HG03064 (cell line): Measurements from ENCODE around the gene RNPEP.
"Not testable (repeated sequence)": the region's sequence is repeated elsewhere in the genome, so short reads cannot be mapped to it uniquely, and the experiment has no call there.

Source experiments
- ATAC-seq: cut with Tn5 transposase; IDR thresholded peaks from one replicate; pipeline ENCODE4 v1.9.1; 2021; ENCODE audit warnings: low read depth; ENCODE audit not compliant: unreplicated experiment

Gene RNPEP

DNA sequence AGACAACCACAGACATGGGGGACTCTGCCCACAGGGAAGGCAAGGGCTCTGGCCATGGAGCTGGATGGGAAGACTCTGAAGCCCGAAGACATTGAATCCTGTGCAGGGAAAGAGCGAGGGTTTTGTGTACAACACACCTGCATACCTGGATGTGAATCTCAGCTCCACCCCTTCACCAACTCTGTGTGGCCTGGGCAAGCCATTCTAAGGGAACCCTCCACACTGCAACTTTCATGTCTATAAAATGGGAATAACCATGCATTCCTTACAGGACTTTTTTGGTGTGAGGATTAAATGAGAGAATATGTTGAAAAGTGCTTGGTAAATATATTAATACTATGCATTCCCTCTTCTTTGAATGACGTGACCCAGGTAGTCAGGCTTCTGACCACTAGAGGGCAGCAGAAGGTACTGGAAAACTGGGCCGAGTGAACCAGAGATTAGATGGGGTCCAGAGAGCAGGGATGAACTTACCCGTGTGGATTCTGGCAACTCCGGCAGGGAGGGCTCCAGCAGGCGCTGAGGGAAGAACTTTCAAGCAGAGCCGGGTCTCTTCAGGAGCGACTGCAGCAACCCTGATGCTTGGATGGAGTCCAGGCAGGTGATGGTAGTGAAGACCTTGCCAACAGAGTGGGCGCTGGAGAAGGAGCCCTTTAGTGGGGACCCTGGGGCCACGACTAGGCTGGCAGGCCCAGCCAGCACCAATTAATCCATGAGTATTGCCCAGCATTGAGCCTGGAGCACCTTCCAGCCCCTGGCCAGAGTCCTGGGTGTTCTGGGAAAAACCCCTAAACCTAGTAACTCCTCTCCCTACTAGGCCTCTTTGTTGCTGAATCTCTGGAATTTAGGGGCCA, 27.1 kb downstream of the RNPEP start:
- no peak for ATAC-seq

DNA sequence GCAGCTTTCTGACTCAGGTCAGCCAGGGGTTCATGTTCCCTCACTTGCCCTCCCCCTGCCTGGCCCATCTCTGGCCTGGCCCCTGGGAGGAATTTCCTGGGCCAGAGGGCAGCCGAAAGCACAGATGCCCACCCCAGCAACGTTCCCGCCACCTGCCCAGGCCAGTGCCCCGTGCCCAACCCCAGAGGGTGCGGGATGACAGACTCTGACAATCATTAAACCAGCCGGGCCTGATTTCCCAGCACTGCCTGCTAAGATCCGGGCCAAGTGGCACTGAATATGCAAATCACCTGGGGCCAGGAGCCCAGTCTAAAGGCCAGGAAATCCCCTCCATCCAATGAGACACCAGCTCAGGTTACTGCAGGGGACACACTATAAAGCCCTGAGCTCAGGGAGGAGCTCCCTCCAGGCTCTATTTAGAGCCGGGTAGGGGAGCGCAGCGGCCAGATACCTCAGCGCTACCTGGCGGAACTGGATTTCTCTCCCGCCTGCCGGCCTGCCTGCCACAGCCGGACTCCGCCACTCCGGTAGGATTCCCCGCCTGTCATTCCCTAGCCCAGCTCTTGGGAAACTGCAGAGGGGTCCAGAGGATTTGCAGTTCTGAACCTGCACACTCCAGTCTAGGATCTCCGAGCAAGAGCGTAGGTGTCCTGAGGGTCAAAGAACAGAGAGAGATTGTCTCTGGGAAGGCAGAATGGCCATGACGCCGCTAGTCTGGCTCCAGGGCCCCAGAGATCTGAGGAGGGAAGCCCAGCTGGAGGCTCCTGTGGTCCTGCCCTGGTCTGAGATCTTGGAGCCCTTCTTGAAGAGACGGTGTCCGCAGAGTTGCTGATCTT, 27.9 kb downstream of the RNPEP start, which contains the start of gene ELF3:
Gene ELF3 (plus strand): TSS at position 408 of the 836 bp plus-strand sequence. CDS start 550 bp downstream, outside the sequence.
- ATAC-seq = no peak

DNA sequence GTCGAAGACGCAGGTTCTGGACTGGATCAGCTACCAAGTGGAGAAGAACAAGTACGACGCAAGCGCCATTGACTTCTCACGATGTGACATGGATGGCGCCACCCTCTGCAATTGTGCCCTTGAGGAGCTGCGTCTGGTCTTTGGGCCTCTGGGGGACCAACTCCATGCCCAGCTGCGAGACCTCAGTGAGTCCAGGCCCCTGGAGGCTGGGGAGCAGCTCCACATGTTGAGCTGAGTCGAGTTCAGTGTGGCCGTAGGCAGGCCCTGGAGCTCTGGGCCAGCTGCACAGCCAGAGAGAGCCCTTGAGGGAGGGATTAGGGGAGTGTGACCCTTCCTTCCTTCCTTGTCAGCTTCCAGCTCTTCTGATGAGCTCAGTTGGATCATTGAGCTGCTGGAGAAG, 29.5 kb downstream of the RNPEP start:
- no peak for ATAC-seq

DNA sequence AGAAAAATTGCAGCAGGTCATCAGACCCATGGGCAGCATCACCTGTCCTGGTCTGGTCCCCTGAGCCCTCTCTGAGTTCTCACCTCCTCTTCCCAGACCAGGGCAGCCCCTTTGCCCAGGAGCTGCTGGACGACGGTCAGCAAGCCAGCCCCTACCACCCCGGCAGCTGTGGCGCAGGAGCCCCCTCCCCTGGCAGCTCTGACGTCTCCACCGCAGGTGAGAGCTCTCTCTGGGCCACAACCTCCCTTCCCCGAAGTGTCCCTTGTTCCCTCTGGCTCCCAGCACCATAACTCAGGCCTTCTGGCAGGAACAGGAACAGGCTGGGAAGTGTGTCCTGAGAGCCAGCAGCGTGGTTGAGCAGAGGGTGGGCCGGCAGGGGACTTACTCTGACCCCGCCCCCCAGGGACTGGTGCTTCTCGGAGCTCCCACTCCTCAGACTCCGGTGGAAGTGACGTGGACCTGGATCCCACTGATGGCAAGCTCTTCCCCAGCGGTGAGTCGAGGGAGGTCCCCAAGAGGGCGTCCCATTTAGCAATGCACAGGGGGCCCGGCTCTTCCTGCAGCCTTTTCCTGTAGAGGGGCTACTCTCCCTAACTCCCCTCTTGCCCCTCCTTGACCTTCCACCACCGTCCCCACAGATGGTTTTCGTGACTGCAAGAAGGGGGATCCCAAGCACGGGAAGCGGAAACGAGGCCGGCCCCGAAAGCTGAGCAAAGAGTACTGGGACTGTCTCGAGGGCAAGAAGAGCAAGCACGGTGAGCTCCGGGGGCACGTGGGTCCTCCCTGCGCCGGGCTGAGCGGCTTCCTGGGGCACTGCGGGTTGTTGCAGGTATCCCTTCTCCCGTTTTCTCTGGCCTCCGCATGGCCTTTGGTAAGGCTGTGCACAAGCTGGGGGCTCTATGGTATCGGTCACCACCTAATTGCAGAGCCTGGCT, 30.4 kb downstream of the RNPEP start:
- ATAC-seq = no peak

DNA sequence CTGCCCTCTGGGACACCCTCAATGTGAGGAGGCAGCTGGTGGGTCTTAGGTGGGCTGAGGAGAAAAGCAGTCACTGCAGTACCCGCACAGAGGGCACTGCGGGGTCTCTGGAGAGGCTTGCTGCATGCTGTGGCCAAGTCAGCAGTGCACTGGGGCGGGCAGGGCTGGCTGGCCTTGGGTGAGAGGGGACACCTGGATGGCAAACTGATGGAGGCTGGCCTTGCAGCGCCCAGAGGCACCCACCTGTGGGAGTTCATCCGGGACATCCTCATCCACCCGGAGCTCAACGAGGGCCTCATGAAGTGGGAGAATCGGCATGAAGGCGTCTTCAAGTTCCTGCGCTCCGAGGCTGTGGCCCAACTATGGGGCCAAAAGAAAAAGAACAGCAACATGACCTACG, 31.2 kb downstream of the RNPEP start:
- no peak for ATAC-seq

DNA sequence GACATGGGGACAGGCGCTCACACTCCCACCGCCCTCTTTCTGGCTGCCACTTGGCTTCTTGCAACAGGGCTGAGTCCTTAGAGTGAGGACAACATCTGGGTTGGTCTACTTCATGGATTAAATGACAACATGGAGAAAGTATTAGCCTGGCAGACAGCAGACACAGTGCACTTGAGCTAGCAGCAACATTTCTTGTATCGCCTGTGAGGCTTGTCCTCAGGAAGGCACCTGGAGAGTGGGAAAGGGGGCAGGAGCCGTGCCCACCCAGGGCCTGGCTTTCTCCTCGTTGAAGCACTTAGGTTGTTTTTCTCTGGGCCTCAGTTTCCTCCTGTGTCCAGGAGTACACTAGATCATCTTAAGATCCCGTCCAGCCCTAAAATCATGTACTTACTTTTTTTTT, 31.6 kb downstream of the RNPEP start:
- ATAC-seq = no peak

DNA sequence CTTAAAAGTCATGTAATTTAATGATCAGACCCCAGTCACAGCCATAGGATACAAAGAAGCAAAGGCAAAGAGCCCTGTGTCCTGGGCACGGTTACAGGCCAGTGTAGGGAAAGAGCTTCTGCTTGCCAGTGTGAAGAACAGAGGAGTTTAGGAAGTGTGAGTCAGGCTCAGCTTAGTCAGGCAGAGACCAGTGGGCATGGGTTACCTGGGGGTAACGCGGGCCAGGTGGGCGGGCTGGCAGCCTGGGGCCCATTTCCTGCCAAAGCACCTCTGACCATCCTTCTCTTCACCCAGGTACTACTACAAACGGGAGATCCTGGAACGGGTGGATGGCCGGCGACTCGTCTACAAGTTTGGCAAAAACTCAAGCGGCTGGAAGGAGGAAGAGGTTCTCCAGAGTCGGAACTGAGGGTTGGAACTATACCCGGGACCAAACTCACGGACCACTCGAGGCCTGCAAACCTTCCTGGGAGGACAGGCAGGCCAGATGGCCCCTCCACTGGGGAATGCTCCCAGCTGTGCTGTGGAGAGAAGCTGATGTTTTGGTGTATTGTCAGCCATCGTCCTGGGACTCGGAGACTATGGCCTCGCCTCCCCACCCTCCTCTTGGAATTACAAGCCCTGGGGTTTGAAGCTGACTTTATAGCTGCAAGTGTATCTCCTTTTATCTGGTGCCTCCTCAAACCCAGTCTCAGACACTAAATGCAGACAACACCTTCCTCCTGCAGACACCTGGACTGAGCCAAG, 32.6 kb downstream of the RNPEP start:
- ATAC-seq = no peak

DNA sequence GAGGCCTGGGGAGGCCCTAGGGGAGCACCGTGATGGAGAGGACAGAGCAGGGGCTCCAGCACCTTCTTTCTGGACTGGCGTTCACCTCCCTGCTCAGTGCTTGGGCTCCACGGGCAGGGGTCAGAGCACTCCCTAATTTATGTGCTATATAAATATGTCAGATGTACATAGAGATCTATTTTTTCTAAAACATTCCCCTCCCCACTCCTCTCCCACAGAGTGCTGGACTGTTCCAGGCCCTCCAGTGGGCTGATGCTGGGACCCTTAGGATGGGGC, 33.2 kb downstream of the RNPEP start:
- ATAC-seq = no peak

DNA sequence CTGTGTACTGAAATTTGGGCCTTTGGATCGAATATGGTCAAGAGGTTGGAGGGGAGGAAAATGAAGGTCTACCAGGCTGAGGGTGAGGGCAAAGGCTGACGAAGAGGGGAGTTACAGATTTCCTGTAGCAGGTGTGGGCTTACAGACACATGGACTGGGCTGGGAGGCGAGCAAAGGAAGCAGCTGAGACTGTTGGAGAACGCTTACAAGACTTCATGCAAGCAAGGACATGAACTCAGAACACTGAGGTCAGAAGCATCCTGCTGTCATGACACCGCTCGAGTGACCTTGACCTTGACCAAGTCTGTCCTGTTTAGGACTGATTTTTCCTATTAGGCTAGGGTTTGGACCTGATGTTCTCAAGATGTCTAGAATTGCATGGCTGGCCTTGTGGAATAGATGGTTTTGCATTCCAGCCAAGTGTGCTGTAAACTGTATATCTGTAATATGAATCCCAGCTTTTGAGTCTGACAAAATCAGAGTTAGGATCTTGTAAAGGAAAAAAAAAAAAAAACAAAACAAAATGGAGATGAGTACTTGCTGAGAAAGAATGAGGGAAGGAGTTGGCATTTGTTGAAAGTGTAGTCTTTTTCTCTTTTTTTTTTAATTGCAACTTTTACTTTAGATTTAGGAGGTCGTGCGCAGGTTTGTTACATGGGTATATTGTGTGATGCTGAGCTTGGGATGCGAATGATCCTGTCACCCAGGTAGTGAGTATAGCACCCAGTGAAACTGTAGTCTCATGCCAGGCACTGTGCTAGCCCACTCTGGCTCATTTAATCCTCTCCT, 33.8 kb downstream of the RNPEP start:
- ATAC-seq = no peak

DNA sequence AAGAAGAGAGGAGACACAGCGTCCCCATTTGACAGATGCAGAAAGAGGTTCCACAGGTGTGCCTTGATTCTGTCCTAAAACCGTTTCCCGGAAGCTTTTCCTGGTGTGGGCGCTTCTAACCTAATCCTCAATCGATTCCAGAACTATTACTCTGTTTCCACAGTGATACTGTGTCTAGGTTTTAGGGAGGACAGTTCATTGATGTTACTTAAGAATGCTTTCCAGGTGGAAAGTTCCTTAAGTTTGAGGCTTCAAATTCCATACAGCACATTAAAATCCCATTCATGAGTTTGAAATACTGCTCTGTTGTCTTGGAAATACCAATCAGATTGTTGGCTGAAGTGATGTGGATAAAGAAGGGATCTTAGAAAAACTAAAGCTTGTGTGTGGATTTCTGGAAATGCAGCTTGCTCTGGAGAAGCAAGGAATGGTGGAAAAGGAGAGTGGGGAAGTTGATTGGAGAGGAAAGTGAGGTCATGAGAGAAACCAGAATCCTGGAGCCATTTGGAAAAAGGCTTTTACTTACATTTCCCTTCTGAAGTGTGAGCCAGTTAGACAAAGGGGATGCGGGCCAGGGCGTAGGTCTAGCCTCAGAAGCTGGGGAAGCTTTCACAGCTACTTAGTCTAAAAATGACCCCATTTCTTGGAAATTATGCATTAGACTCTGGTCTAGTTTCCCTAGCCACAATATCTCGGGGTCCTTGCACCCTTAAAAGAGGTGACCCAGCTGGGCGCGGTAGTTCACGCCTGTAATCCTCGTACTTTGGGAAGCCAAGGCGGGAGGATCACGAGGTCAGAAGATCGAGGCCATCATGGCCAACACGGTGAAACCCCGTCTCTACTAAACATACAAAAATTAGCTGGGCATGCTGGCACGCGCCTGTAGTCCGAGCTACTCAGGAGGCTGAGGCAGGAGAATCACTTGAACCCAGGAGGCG, 34.6 kb downstream of the RNPEP start:
- no peak for ATAC-seq

DNA sequence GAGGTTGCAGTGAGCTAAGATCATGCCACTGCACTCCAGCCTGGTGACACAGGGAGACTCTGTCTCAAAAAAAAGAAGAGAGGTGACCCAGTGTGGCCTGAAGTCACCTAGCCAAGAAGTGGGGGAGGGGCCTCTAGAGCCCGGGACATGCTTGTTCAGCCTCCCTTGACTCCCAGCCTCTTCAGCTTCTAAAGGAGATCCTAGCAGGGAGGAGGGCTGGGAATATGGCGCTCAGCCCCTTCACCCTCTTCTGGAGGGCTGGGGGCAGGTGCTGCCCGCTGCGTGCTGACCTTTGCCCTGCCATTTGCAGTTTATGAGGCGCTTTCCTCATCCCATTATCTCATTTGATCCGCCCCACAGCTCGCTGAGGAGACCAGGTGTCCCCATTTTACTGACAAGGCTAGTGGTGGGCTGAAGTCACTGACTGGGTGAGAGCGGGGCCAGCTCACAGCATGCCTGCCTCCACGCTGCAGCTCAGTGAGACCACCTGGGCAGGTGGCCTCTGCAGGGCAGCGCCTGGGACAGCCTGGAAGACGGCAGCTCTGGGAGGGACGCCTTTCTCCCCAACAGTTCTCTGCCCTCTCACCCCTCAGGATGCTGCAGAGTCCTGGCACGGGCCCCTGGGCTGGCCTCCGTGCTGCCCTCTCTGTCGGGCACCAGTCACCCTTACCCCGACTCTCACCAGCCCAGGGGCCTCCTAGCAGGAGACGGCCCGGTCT, 35.5 kb downstream of the RNPEP start:
- no peak for ATAC-seq

DNA sequence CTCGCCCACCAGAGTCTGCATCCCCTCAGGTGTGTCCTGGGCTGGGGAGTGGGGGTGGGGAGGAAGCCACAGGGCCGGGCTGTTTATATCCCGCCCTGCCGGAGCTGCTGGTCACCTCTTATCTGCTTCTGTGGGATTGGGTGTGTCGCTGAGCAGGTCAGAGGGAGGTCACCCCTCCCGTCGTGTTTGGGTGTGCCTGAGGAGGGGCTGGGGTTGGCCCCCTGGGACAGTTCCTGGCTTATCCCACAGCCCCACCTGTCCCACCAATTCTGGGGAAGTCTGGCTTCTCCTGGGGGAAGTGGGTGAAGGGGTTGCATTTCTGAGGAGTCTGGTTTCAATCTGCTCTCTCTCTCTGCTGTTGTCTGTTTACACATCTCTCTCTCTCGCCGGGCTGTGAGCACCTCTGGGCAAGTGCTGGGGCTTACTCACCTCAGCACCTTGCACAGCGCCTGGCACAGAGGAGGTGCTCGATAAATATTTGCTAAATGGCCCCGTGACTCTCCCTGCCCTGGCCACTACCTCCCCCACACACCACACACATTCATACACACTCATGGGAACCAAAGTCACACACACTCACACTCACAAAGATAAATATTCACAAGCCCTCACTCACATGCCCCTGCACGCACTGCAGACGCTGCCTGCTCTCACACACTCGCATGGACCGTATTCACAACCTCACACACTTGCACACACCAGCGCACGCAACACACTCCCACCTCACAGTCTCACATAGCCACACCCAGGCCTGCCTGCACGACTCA, 36.2 kb downstream of the RNPEP start:
- ATAC-seq = no peak

DNA sequence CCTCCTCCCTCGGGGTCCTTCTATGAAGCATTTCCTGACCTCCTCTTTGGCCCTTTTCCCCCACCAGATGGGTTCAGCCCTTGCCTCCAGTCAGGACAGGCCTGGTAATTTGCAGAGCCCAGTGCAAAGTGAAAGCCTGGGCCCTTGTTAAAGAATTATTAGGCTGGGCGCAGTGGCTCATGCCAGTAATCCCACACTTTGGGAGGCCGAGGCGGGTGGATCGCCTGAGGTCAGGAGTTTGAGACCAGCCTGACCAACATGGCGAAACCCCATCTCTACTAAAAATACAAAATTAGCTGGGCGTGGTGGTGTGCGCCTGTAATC, 36.7 kb downstream of the RNPEP start:
- ATAC-seq = not testable (repeated sequence)

DNA sequence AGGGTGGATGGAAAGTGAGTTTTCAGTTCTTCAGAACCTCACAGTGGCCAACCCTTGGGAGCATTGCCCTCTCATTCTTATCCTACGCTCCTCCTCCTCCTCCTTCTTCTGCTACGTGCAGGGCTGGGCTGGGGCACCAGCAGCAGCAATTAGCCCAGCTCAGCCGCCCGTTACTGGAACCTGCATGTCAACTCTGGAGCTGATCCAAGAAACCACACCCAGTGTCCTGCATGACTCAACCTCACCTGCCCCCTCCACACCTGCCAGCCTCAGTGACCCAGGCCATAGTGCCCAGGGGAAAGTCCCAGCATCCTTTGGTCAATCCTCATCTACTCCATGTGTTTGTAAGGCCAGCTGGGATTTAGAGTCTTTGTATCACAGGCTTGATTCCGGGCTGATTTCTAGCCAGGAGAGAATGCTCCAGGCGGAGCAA, 40.6 kb downstream of the RNPEP start:
- ATAC-seq = no peak

DNA sequence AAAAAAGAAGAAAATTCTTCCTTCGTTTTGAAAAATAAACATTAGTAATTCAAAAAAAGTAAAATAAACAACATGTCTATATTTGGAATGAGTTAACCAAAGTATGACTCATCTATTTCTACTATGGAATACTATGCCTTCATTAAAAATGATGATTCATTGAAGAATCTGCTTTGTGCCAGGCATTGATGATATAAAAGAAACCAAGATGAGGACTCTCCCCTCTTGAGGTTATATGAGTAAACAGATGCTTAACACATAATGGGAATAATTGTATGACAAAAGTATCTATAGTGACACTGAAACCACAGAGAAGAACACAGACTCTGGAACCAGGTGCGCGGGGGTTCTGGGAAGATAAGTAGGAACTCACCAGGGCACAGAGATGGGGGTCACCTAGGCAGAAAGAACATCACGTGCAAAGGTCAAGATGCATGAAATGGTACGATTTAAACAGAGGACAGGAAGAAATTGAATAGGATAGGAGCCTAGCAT, 46.8 kb downstream of the RNPEP start:
- ATAC-seq = no peak

DNA sequence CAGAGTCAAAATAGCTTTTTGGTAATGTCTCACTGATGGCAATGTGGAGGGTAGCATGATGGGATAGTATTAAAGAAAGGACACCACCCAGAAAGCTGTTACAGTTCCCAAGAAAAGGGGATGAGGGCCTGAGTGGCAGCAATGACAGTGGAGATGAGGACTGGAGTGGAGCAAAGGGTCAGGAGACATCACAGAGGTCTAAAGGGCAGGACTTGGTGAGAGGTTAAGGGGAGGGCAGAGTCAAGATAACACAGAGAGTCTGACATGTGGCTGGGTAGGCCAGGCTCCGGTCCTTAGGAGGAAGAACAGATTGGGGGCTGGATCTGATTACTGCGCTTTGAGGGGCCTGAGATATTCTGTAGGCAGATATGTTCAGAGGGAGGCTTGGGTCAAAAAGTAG, 47.3 kb downstream of the RNPEP start:
- ATAC-seq = no peak

DNA sequence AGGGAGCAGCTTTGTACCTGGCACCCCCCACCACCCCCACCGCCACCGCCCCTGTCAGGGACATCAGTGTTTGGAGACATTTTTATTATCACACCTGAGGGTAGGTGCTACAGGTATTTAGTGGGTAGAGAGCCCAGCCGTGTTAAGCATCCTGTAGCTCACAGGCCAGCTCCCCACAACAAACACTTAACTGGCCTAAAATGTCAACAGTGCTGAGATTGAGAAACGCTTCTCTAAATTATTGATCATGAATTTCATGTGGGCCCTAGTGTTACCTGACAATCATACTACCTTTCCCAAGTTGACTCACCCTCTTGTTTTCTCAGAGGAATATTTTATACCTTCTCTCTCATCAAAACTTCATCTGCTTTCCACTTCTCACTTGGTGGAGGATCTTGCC, 49.3 kb downstream of the RNPEP start:
- no peak for ATAC-seq
